GM21737 (cell line): Measurements from ENCODE around the gene RABEP2.

Source experiments
- ATAC-seq: cut with Tn5 transposase; IDR thresholded peaks from one replicate; pipeline ENCODE4 v1.9.1; 2021; ENCODE audit warnings: mild to moderate bottlenecking, moderate library complexity; ENCODE audit not compliant: unreplicated experiment

RABEP2 gene

DNA sequence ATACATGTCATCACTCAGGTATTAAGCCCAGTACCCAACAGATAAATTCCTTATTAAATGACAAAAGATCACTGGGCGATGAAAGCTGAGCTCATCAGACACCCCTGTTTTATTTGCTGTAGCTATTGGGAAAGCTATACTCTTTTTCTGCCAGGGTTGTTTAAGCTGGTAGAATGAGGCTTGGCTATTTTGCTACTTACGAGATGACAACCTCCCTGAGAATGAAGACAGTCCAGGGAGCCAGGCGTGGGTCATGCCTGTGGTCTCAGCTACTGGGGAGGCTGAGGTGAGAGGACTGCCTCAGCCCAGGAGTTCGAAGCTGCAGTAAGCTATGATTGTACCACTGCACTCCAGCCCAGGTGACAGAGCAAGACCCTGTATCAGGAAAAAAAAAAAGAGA lies 65.7 kb downstream of the RABEP2 start:
- no peak for ATAC-seq

GRCh38 chr16:28858421-28858820 lies 66.6 kb downstream of the RABEP2 start:
- ATAC-seq: no peak
